Activated CD8-positive, alpha-beta memory T cell treated with anti-CD3 and anti-CD28 coated beads, Interleukin-2, amount 50 U/mL, for 4 hours (primary cell): Measurements from ENCODE around the gene BBS1.

Experiments used
- DNase-seq: peaks from one replicate; pipeline ENCODE4 v3.0.0-alpha.2; 2020

BBS1 gene

DNA sequence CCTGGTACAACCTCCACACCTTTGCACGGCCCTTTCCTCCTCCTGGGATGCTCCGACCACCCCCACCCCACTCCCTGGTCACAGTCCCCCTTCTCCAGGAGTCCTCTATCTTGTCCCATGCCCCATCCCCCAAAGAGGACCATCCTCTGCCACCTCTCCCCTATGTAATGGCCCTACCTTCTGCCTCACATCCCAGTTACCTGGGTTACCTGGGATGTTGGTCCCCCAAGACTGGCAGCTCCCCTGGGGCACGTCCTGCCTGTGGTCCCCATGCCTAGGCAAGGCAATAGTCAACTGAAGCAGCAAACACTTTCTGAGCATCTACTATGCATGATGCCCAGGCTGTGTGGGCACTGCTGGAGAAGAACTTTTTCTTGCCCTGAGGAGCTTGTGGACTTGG lies 45.0 kb downstream of the BBS1 start:
- DNase-seq, result no peak

GRCh38 chr11:66556086-66556485 lies 45.7 kb downstream of the BBS1 start:
- no peak for DNase-seq

GRCh38 chr11:66557733-66558326 lies 47.4 kb downstream of the BBS1 start:
- DNase-seq, result no peak

DNA sequence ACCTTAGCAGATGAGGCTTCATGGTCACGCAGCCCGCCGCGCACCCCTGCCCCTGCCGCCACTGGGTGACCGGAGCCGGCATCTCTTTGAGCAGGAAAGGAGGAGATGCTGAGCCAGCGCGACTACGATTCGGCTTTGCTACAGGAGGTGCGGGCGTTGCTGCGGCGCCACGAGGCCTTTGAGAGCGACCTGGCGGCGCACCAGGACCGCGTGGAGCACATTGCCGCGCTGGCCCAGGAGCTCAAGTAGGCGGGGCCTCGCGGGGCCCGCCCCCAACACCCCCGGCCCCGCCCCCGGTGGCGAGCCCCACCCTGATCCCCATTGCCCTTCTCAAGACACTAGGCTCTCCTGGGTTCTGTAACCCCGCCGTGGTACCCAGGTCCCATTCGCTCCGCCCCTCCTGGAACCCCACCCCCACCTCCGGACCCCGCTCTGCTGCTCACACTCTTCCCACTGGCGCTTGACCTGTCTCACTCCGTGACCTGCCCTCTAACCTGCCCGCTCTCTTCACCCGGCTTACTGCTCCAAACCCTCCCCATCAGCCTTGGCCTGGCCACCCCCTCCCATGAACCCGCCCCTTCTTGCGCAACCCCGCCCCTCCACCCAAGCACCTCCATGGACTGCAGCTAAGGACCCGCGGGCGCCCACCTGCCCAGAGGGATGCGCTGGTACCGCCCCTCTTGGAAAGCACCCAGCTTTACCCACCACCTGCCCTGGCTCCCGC lies 48.9 kb downstream of the BBS1 start:
- DNase-seq, result peak; percentile 35

DNA sequence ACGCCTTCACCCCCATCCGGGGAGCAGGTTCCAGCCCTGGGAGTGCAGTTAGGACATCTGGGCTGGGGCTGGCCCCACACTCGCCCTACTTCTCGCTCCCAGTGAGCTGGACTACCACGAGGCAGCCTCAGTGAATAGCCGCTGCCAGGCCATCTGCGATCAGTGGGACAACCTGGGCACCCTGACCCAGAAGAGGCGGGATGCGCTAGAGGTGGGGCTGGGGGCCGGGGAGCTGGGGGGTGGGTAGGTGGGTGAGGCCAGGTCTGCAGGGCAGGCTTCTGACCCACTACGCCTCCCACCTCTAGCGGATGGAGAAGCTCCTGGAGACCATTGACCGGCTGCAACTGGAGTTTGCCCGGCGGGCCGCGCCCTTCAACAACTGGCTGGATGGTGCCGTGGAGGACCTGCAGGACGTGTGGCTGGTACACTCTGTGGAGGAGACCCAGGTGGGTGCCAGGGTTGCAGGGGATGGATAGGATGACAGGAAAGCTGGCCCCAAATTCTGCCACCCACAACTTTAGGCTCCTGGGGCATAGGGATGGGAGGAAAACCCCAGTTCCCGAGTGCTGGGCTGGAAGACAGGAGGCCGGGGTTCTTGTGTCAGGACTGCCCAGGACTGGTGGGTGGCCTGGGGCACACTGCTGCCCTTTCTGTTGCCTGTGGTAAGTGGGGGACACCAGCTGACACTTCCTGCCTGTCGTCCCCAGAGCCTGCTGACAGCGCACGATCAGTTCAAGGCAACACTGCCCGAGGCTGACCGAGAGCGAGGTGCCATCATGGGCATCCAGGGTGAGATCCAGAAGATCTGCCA lies 49.6 kb downstream of the BBS1 start:
- DNase-seq, result no peak

DNA sequence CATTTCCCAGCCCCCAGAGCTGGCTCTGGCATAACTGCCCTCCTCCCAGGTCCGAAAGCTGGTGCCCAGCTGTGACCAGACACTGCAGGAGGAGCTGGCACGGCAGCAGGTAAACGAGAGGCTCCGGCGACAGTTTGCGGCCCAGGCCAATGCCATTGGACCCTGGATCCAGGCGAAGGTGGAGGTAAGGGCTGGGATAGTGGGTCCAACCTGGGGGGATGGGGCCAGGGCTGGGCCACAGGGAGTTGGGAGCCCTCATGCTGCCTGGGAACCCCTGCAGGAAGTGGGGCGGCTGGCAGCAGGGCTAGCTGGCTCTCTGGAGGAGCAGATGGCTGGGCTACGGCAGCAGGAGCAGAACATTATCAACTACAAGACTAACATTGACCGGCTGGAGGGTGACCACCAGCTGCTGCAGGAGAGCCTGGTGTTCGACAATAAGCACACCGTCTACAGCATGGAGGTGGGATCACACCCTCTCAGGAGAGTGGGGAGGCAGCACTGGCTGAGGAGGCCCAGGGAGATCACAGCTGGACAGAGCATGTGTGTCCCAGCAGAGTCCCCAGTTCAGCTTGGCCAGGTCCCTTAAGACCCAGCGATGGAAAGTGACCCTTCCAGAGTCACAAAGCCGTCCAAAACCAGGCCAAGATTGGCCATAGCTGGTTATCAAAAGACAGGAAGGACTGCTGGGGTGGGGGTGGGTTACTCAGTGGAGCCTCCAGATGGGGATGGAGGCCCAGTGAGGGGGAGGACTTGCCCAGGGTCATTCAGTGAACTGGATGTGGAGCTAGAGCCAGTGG lies 50.9 kb downstream of the BBS1 start:
- DNase-seq, result no peak

GRCh38 chr11:66561975-66562248 lies 51.5 kb downstream of the BBS1 start:
- DNase-seq, result no peak

GRCh38 chr11:66562275-66562674 lies 51.8 kb downstream of the BBS1 start:
- no peak for DNase-seq

DNA sequence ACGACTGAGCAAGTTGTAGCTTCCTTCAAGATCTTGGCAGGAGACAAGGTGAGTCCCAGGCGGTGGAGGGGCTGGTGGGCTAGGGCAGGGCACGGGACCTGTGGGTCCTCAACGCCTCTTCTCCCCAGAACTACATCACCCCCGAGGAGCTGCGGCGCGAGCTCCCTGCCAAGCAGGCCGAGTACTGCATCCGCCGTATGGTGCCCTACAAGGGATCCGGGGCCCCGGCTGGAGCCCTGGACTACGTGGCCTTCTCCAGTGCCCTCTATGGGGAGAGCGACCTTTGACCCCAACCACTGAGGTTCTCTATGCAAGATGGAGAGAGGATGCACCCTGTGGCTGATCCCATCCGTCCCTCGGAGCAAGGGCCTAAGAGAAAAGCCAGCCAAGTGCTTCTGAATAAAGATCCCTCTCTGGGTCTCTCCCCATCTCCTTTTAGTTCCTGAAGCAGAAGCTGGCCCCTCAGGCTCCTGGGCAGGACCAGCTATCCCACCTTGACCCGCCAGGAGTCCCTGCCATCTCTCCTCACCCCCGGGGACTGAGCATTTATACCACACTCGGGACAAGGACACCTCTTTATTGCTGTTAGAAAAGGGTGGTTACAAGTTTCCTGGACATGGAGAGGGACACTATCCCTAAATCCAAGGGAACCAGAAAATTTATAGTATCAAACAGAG lies 52.6 kb downstream of the BBS1 start:
- DNase-seq, result no peak

- DNase-seq, result no peak
Measured at GRCh38 chr11:66563832-66564231, 53.4 kb downstream of the BBS1 start.

- DNase-seq, result no peak
Measured at GRCh38 chr11:66564538-66564937, 54.1 kb downstream of the BBS1 start.

- no peak for DNase-seq
Measured at GRCh38 chr11:66564984-66565383, 54.5 kb downstream of the BBS1 start.

GRCh38 chr11:66566221-66566620 lies 55.8 kb downstream of the BBS1 start:
- DNase-seq, result no peak

DNA sequence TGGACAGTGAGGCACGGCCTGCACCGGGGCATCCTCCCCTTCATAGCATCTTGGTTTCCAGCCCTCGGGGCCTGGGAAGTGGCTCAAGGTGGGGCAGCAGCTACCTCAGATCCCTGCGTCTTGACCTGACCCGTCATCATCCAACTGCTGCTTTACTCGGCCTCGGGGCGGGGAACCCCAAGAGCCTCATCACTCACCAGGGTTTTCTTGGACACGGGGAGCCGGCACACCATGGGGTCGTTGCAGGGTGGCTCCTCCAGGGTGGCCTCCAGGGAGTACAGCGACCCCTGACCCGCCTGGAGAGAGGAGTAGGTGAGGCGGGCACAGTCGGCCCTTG lies 57.3 kb downstream of the BBS1 start:
- no peak for DNase-seq

DNA sequence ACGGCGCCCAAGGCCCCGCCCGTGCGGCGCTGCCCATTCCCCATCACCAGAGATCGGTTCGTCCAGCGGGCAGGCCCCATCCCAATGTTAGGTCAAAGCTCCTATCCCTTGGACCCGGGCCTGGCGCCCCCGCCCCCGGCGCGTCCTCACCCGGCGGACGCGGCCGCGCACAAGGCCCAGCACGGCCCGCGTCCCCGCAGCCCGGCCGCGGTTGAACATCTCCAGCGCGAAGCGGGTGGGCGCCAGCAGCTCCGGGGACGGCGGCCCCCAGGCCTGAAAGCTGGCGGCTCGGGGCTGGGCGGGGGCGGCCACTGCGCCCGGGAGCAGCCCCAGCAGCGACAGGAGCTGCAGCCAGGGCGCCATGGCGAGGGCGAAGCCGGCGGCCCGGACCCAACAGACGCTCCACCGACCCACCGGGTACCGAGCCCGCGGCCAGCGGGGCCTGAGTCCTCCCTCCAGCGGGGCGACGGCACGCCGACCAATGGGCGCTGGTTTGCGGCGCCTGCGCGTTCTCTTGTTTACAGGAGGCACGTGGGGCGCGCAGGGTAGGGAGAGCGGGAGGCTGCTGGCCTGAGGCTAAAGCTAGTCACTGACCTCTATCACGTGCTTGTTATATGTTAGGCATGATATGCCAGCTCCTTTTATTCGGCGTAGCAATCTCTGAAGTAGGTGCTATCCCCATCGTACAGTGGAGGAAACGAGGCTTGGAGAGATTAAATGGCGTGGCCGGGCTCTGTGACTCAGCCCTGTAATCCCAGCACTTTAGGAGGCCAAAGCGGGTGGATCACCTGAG lies 57.9 kb downstream of the BBS1 start, which contains the start of gene CTSF:
TSS of gene CTSF (minus strand) at position 483 of the 793 bp plus-strand sequence. CDS start at position 363, 120 bp downstream.
- DNase-seq, result peak; percentile 72

- DNase-seq, result no peak
Measured at GRCh38 chr11:66569076-66569475, 58.6 kb downstream of the BBS1 start.

GRCh38 chr11:66570079-66570849 lies 59.8 kb downstream of the BBS1 start:
- DNase-seq, result no peak

DNA sequence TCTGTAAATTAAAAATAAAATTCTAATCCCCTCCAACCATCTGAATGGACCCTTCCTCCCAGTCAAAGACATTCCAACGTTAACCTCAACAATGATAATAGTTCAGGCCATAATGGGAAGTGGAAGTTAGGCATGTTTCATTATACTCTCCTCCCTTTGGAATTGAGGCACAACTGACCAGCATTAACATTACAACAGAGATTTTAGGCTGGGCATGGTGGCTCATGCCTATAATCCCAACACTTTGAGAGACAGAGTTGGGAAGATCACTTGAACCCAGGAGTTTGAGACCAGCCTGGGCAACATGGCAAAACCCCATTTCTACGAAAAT lies 60.4 kb downstream of the BBS1 start:
- no peak for DNase-seq

- peak; percentile 81 for DNase-seq
Measured at GRCh38 chr11:66579017-66579606, 68.7 kb downstream of the BBS1 start.

DNA sequence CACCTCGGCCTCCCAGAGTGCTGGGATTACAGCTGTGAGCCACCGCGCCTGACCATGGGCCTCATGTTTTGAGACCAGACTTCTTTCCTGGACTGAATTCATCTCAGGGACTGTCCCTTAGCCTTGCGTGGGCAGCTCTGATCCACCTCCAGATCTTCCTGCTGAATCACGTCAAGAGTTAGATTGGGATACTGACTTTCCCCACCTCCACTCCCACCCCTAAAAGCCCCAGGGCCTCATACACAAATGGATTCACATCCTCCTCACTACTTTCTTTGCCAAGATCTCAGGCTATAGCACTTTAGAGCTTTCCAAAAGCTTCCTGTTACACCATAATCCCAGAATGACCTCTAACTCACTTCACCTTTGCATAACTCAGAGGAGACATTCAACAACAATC lies 70.4 kb downstream of the BBS1 start:
- no peak for DNase-seq

DNA sequence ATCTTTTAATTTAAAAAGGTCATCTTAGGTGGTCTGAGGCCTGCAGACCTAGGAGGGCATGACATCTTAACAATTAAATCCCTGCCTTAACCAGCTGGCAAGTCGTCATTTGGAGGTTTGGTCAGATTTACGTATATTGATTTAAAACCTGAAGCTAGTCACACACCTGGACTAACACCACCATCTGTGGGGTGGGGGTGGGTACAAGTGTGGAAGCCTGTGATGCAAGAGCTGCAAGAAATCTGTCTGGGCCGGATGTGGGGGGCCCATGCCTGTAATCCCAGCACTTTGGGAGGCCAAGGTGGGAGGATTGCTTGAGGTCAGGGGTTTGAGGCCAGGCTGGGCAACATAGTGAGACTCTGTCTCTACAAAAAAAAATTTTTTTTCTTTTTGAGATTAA lies 70.8 kb downstream of the BBS1 start:
- DNase-seq, result no peak
